HepG2 (cell line): ENCODE results near the gene TOB2. TPM values are rescaled to one million over a fixed set of nuclear protein-coding genes. Genes with fewer than 3 reads are reported as not detected.

ENCODE experiments used
- ADNP ChIP-seq: sonication (generic); formaldehyde crosslinking; IDR thresholded peaks from 2 replicates; pipeline ENCODE4 v1.4.0; 2020; ENCODE audit warnings: missing genetic modification reagents
- E2F5 ChIP-seq: sonication (generic); formaldehyde crosslinking; conservative IDR thresholded peaks from 2 replicates; pipeline ENCODE4 v1.4.0; 2020; ENCODE audit warnings: missing genetic modification reagents
- FOXJ3 ChIP-seq: sonication (generic); formaldehyde crosslinking; IDR thresholded peaks from 2 replicates; pipeline ENCODE4 v1.4.0; 2020; ENCODE audit warnings: missing genetic modification reagents, mild to moderate bottlenecking, borderline replicate concordance
- GLMP ChIP-seq: sonication (generic); formaldehyde crosslinking; IDR thresholded peaks from 2 replicates; pipeline ENCODE4 v1.9.0; 2021; ENCODE audit warnings: missing genetic modification reagents, mild to moderate bottlenecking, borderline replicate concordance
- GMEB1 ChIP-seq: sonication (generic); formaldehyde crosslinking; IDR thresholded peaks from 2 replicates; pipeline ENCODE4 v1.5.1; 2020; ENCODE audit warnings: missing genetic modification reagents, mild to moderate bottlenecking, borderline replicate concordance
- KDM1A ChIP-seq: IDR thresholded peaks from 2 replicates; pipeline ENCODE4 v1.6.1; 2016; ENCODE audit warnings: missing compliant biosample characterization
- LBX2 ChIP-seq: sonication (generic); formaldehyde crosslinking; IDR thresholded peaks from 2 replicates; pipeline ENCODE4 v1.5.0; 2020; ENCODE audit warnings: missing genetic modification reagents, mild to moderate bottlenecking, borderline replicate concordance
- MAX ChIP-seq: IDR thresholded peaks from 2 replicates; pipeline ENCODE4 v1.6.1; 2012; ENCODE audit warnings: inconsistent platforms
- MEF2D ChIP-seq: sonication (generic); formaldehyde crosslinking; IDR thresholded peaks from 2 replicates; pipeline ENCODE4 v1.5.1; 2020; ENCODE audit warnings: mild to moderate bottlenecking, missing genetic modification reagents
- MTA1 ChIP-seq: sonication (generic); formaldehyde crosslinking; IDR thresholded peaks from 2 replicates; pipeline ENCODE4 v1.4.0; 2020; ENCODE audit warnings: missing genetic modification reagents, mild to moderate bottlenecking, borderline replicate concordance
- RARA ChIP-seq: IDR thresholded peaks from 2 replicates; pipeline ENCODE4 v1.6.1; 2016; ENCODE audit warnings: missing genetic modification reagents, missing compliant biosample characterization
- TCF7L2 ChIP-seq: IDR thresholded peaks from 2 replicates; pipeline ENCODE4 v1.6.1; 2011; ENCODE audit warnings: mild to moderate bottlenecking, low read depth, low read length, moderate library complexity
- TEAD3 ChIP-seq: optimal IDR thresholded peaks from 2 replicates; pipeline ENCODE3; 2016; ENCODE audit warnings: borderline replicate concordance
- ZC3H13 ChIP-seq: sonication (generic); formaldehyde crosslinking; IDR thresholded peaks from 2 replicates; pipeline ENCODE4 v1.8.1; 2023; ENCODE audit warnings: mild to moderate bottlenecking, missing genetic modification reagents, moderate library complexity
- ZFP90 ChIP-seq: sonication (generic); formaldehyde crosslinking; IDR thresholded peaks from 2 replicates; pipeline ENCODE4 v1.8.0; 2022; ENCODE audit warnings: missing genetic modification reagents, mild to moderate bottlenecking, inconsistent platforms, borderline replicate concordance
- ZNF3 ChIP-seq: IDR thresholded peaks from 2 replicates; pipeline ENCODE4 v1.7.0; 2017; ENCODE audit warnings: inconsistent platforms
- ZNF460 ChIP-seq: sonication (generic); formaldehyde crosslinking; IDR thresholded peaks from 2 replicates; pipeline ENCODE4 v1.5.1; 2020; ENCODE audit warnings: missing genetic modification reagents, mild to moderate bottlenecking, borderline replicate concordance
- ZNF570 ChIP-seq: sonication (generic); formaldehyde crosslinking; IDR thresholded peaks from 2 replicates; pipeline ENCODE4 v1.4.0; 2020; ENCODE audit warnings: mild to moderate bottlenecking, missing genetic modification reagents, borderline replicate concordance
- ZNF572 ChIP-seq: sonication (generic); formaldehyde crosslinking; IDR thresholded peaks from 2 replicates; pipeline ENCODE4 v1.5.1; 2020; ENCODE audit warnings: mild to moderate bottlenecking, missing genetic modification reagents
- ZNF691 ChIP-seq: sonication (generic); formaldehyde crosslinking; IDR thresholded peaks from 2 replicates; pipeline ENCODE4 v1.4.0; 2020; ENCODE audit warnings: missing genetic modification reagents, low read depth, mild to moderate bottlenecking, borderline replicate concordance
- ZNF777 ChIP-seq: sonication (generic); formaldehyde crosslinking; IDR thresholded peaks from 2 replicates; pipeline ENCODE4 v1.4.0; 2020; ENCODE audit warnings: missing genetic modification reagents
- ZSCAN5A ChIP-seq: sonication (generic); formaldehyde crosslinking; IDR thresholded peaks from 2 replicates; pipeline ENCODE4 v1.8.0; 2022; ENCODE audit warnings: mild to moderate bottlenecking, missing genetic modification reagents, borderline replicate concordance
- polyA plus RNA-seq, 8 experiments: library from polyadenylated mRNA; depleted of rRNA in 3 of 8; stranded (reverse) in 7 of 8; unstranded in 1 of 8; fragments of >200 nt; fragmentation: Illumina TruSeq in 4 of 8; extraction: Trizol in 4 of 8; gene quantifications; 2 replicates each; pipeline versions ENCODE4 v1.2.1 to v1.2.3, GENCODE V29; 2011 to 2016; ENCODE audit warnings: low read depth in 4 of 8, missing spikeins in 1 of 8, mixed read lengths in 1 of 8; ENCODE audit not compliant: insufficient read depth in 1 of 8
- total RNA-seq, 5 experiments: library from RNA; depleted of rRNA; stranded (reverse); fragments of >200 nt; fragmentation: Illumina TruSeq; extraction: Trizol; gene quantifications; 2 replicates each; pipeline ENCODE4 v1.2.3, GENCODE V29; 2016; ENCODE audit warnings: low read depth in 1 of 5

TOB2 gene
- total and polyA plus RNA-seq, 2 of the 13 experiments (the other 11 are each of a cell fraction or from before 2014, with no cell fraction given): 12.2 to 13.7 TPM

GRCh38 chr22:41403532-41404318 is 42.9 kb downstream of the TOB2 start (continued):
- TF ChIP-seq GLMP (CRISPR knock-in tag): no peak
- TF ChIP-seq MAX: peak; percentile 63; the same call in 1 of the 2 replicates
- no peak for TF ChIP-seq ZNF572
- no peak for TF ChIP-seq ZFP90 (CRISPR knock-in tag)
- no peak for TF ChIP-seq ZNF460
- peak; percentile 55; the same call in 1 of the 2 replicates for TF ChIP-seq RARA (CRISPR knock-in tag)
- no peak for TF ChIP-seq E2F5
- no peak for TF ChIP-seq FOXJ3 (CRISPR knock-in tag)
- no peak for TF ChIP-seq ZNF3
- 0 out of 2 replicates have a peak, but pooled peaks have one; percentile 28 for TF ChIP-seq ZNF691 (CRISPR knock-in tag)
- TF ChIP-seq MTA1 (CRISPR knock-in tag): peak; percentile 16; the same call in 1 of the 2 replicates
- no peak for TF ChIP-seq ZNF777 (CRISPR knock-in tag)
- no peak for TF ChIP-seq ZNF570 (CRISPR knock-in tag)
- TF ChIP-seq LBX2 (CRISPR knock-in tag): peak; percentile 29; the same call in 1 of the 2 replicates
- TF ChIP-seq ADNP: 0 out of 2 replicates have a peak, but pooled peaks have one; percentile 45
- TF ChIP-seq KDM1A (CRISPR knock-in tag): no peak
- TF ChIP-seq MEF2D (CRISPR knock-in tag): peak; percentile 65; the same call in 1 of the 2 replicates
- no peak for TF ChIP-seq GMEB1 (CRISPR knock-in tag)
- no peak for TF ChIP-seq TCF7L2
- TF ChIP-seq ZSCAN5A (CRISPR knock-in tag): no peak
- peak; percentile 46; the same call in 1 of the 2 replicates for TF ChIP-seq ZC3H13 (CRISPR knock-in tag)
- peak; percentile 66 for TF ChIP-seq TEAD3 (CRISPR knock-in tag)
